DND-41 (cell line): ENCODE data around the gene FRMD3.

Experiments used
- CTCF ChIP-seq: IDR thresholded peaks from 2 replicates; pipeline ENCODE4 v1.5.1; 2012; ENCODE audit warnings: borderline replicate concordance, low read length, moderate library complexity, mild to moderate bottlenecking; ENCODE audit not compliant: poor library complexity, severe bottlenecking; ENCODE audit errors: extremely low read depth
- EZH2 ChIP-seq: IDR thresholded peaks from 3 replicates; pipeline ENCODE4 v1.6.1; 2012; ENCODE audit warnings: borderline replicate concordance, low read depth, mild to moderate bottlenecking, moderate library complexity, low read length, inconsistent platforms; ENCODE audit not compliant: severe bottlenecking

- no peak for TF ChIP-seq CTCF
- no peak for TF ChIP-seq EZH2
These were observed 71.8 kb downstream of the FRMD3 start for GRCh38 chr9:83466351-83466750.
